Jurkat, Clone E6-1 (cell line): ENCODE measurements around the gene NMUR1.

Experiments used
- DNase-seq: peaks from one replicate; pipeline ENCODE4 v3.0.0-alpha.2; 2011; ENCODE audit warnings: low read depth, low spot score
- H3K4me3 ChIP-seq: 2 replicates; pipeline ENCODE4 v1.5.1; 2011; ENCODE audit warnings: mild to moderate bottlenecking, low read length, control low read depth, moderate library complexity

NMUR1 gene

DNA sequence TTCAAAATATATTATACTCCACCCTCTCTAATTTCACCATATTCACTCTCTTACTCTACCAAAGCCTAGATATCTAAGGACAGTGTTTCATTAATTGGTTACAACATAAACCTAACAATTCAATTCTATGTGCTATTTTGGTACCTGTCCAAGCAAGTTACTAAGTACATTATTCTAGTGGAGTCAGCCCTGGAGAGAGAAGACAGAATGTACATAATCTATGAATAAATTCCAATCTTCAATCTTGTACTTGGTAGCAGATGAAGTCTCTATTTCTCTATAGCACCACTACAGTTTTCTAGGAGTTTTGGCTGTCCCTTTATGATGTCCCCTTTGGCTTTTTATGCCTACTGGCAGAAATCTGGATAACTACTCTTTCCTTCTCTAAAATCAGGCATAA is 27.6 kb downstream of the NMUR1 start:
- no peak for DNase-seq
- no peak overlapping the region for H3K4me3 ChIP-seq

DNA sequence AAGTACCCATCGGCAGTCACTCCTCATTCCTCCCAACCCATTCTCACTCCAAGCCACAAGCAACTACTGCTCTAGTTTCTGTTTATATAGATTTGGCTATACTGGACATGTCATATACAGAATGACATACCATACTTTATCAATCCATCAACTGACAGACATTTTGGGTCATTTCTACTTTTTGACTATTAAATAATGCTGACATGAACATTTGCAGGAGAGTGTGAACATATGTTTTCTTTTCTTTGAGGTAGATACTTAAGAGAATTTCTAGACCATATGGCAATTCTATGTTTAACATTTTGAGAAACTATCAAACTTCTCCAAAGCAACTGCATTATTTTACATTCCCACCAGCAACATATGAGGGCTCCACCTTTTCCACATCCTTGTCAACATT is 32.6 kb downstream of the NMUR1 start:
- H3K4me3 ChIP-seq: no peak overlapping the region
- DNase-seq: no peak

DNA sequence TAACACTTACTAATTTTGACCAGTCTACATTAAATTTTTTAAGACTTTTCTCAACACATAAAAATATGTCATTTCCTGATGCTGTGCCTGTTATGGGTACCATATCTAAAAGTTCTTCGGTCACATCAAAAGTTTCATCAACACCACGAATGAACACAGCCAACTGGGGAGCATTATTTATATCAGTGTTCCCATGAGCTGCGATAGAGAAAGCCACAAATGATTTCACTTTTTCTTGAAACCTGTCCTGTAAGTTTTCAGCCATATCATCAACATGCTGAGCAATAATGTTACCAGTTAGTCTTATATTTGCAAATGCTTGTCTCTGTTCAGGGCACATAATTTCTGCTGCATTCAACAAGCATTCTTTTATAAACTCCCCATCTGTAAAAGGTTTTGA is 35.6 kb downstream of the NMUR1 start:
- DNase-seq: no peak
- H3K4me3 ChIP-seq: no peak overlapping the region

DNA sequence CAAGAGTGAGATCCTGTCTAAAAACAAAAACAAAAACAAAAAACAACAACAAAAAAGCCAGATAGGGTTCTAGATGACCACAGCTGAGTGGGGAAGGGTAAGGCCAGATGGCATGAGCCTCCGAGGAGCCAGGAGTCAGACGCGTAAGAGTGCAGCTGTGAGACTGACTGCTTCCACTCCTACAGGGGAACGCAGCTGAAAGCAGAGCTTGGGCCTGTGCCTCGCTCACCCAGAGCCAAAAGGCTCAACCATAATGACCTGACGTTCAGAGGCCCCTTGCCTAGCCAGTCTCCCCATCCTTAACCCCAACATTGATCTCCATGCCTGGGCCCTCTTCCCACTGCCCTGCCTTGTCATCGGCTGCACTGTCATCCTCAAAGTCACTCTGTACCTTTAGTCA is 39.4 kb downstream of the NMUR1 start:
- no peak for DNase-seq

DNA sequence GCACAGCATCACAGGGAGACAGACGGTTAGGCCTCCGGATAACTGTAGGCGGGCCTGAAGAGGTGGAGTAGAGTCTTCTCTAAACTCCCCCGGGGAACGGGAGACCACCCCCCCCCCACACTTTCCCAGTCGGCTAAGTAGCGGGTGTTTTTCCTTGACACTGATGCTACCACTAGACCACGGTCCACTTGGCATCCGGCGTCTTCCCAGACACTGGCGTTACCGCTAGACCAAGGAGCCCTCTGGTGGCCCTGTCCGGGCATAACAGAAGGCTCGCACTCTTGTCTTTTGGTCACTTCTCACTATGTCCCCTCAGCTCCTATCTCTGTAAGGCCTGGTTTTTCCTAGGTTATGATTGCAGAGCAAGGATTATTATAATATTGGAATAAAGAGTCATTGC is 40.3 kb downstream of the NMUR1 start:
- no peak for DNase-seq

More for the DNA sequence above, 39.4 kb downstream of the NMUR1 start:
- no peak overlapping the region for H3K4me3 ChIP-seq

DNA sequence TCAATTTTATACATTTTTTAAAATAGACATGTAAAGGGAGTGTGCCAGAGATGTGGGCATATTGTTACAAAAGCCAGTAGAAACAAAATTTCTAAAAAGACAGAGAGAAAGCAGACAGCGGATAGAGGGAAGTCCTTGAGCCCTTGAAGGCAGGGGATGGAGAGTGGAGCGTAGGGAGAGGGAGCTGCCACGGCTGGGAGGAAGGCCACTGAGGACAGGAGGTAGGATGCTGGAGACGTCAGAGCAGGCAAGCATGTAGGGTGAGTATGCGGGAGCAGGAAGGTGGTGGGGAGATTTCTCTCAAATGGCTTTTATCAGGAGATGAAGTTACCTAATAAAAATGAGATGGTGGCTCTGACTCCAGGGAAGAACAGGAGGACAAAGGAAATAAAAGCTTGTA is 41.9 kb downstream of the NMUR1 start:
- no peak overlapping the region for H3K4me3 ChIP-seq
- no peak for DNase-seq

More for the DNA sequence above, 40.3 kb downstream of the NMUR1 start:
- no peak overlapping the region for H3K4me3 ChIP-seq

DNA sequence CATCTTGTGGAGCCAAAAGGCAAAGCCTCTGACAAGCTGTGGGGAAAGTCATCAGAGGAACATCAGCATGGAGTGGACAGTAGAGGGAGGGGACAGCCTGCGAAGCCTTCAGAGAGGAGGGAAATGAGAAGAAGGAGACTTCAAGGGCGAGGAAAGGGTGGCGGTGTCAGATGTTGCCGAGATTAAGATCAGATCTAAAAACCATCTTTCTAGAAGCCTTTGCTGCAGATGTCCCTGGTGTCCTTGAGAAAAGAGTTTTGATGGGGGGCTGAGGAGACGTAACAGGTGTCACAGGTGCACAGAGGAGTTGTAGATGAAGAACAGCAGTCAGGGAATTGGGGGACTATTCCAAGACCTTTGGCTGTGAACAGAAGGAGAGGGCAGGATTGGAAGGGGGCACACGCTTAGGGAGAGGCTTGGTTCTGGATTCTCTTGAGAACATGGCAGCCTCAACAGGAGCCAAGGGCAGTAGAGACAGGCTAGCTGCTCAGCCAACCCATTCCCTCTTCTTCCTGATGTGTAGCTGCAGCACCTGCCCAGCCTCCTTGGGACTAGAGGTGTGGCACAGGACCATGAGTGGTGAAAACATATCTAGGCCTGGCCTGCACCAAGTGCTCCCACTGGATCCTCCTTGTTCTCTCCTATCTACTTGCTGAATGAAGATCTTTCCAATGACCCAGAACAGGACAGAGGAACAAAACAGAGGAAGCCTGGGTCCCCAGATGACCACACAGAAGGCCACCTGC is 43.2 kb downstream of the NMUR1 start:
- peak; percentile 33 for DNase-seq
- H3K4me3 ChIP-seq: no peak overlapping the region

DNA sequence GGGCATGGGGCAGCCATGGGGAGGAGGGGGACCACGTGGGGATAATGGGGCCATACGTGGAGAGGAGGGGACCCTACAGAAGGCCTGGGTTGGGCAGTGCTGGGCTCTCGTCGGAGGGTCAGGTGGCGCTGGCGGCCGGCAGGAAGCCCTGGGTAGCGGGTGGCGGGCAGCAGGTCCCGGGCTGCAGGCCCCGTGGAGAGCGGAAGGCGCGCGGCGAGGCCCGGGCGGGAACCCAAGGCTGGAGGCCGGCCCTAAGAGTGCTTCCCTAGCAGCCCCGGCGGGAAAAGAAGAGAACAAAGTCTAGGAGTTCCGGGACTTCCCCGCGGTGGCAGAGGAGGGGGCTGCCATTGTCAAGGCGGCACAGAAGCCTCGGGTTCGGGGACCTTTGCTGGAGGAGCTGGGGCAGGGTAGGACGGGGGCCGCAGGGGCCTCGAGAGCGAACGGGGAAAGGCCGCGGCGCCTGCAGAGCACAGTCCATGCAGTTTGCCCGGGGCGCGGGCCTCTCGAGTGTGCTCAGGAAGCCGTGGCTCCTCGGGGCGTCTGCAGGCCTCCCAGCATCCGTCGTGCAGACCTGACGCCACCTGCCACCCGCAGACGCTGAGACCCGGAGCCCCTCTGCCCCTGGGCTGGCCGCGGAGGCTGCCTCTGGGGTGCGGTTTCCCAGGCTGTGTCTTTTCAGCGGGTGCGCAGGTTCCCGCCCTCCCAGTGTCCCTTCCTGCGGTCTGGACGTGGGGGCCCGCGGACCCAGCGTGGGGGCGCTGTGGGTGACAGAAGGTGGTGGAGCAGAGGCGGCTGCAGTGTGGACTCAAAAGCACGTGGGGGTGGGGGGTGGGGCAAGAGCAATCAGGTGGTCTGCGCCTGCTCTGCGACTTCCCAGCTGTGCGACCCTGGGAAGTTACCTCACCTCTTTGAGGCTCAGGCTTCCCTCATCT is 46.6 kb downstream of the NMUR1 start:
- DNase-seq: no peak
- H3K4me3 ChIP-seq: no peak overlapping the region

DNA sequence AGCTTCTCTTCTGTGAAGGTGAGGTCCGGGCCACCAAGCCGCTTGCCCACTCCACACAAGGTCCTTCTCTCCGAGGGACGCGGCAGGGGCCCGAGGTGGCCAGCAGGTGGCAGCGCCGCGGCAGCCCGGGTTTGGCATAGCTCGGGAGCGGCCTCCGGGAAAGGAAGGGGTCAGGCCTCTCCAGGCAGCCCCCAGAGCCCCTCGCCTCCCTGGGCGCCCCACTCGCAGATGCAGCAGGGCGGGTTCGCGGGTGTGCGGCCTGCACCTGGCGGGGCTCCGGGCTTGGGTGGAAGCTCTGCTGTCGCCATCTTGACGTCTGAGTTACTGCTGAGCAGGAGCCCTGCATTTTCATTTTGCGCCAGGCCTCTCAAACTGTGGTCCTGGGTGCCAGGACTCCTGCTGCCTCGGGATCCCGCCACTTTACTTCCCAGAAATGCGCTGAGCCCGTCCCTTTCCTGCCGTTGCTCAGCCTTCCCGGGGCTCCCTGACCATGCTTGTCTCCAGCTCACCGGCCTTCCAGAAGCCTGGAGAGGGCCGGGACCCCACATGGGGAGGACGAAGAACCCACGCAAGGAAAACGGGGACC is 47.3 kb downstream of the NMUR1 start:
- no peak overlapping the region for H3K4me3 ChIP-seq
- no peak for DNase-seq

DNA sequence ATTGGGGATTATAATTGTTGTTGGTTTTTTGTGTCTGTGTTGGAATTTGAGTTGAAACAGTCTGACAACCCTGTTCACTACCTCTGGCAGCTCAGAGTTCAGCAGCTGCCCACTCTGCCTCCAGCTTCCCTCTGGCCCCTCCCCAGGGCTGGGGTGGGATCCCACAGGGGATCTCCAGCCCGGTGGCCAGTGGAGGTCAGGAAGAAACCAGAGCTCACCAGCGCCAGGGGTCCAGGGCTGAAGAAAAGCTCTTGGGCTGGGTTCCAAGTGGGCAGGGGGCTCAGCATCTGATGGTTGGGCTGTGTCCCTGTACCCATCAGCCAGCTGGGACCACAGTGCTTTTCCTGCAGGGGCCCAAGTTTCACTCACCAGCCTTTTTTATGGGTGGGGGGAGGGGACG is 49.5 kb downstream of the NMUR1 start:
- DNase-seq: no peak
- H3K4me3 ChIP-seq: no peak overlapping the region

DNA sequence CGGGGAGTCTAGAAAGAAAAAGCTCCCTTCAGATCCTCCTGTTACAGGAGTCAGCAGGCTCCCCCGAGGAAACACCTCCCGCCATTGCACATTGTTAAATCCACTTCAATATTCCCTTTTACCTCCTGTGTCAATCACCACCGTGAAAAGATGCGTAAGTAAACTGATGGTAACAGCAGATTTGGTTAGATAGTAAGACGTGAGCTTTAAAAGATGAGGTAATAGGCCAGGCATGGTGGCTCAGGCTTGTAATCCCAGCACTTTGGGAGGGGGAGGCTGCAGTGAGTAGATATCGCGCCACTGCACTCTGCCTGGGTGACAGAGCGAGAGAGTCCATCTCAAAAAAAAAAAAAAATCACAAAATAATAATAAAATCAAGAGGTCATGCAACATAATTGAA is 50.8 kb downstream of the NMUR1 start:
- H3K4me3 ChIP-seq: no peak overlapping the region
- no peak for DNase-seq

DNA sequence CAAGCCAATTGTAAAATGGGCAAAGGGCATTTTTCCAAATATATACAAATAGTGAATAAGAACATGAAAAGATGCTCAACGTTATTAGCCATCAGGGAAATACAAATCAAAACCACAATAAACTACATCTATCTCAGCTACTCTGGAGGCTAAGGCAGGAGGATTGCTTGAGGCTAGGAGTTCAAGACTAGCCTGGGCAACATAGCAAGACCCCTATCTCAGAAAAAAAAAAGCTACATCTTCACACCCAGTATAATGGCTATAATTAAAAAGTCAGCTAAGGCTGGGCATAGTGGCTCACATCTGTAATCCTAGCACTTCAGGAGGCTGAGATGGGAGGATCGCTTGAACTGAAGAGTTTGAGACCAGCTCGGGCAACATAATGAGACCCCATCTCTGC is 53.3 kb downstream of the NMUR1 start:
- DNase-seq: no peak
- H3K4me3 ChIP-seq: no peak overlapping the region

DNA sequence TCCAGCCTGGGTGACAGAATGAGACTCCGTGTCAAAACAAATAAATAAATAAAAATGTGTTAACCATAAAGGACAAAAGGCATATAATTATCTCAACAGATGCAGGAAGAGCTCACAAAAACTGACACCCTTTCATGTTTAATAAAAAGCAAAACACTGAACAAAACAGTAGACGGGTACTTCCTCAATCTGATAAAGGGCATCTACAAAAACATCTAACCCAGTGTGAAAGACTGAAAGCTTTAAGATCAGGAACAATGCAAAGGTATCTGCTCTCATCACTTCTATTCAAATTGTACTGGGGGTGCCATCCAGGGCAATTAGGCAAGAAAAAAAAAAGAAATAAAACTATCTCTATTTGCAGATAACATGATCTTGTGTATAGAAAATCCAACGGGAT is 54.3 kb downstream of the NMUR1 start:
- H3K4me3 ChIP-seq: no peak overlapping the region
- DNase-seq: no peak
